ENCODE results near the gene ANKMY2.
A peak's percentile ranks its signal among the peaks of the same experiment; 100 is the strongest.
"Not testable (repeated sequence)": the region's sequence is repeated elsewhere in the genome, so short reads cannot be mapped to it uniquely, and the experiment has no call there.

The ANKMY2 gene

GRCh38 chr7:16645593-16646471 is at the start of gene ANKMY2, which contains the start of gene BZW2:
Gene ANKMY2 (minus strand): TSS chr7:16645754. CDS start chr7:16645573, 181 bp downstream.
Gene BZW2 (plus strand): TSS chr7:16646181. CDS start chr7:16665444, 19,263 bp downstream.
- peak; percentile 92 for DNase-seq (ENCODE audit: low spot score)

GRCh38 chr7:16694806-16695205 is 49.3 kb upstream of the ANKMY2 start:
- no peak for DNase-seq (ENCODE audit: low spot score)

GRCh38 chr7:16693601-16694318 is 48.2 kb upstream of the ANKMY2 start:
- no peak for DNase-seq (ENCODE audit: low spot score)

GRCh38 chr7:16691241-16691640 is 45.7 kb upstream of the ANKMY2 start:
- no peak for DNase-seq (ENCODE audit: low spot score)

- DNase-seq (ENCODE audit: low spot score): no peak
These were observed 42.7 kb upstream of the ANKMY2 start for GRCh38 chr7:16688249-16688648.

GRCh38 chr7:16685535-16685934 is 40.0 kb upstream of the ANKMY2 start:
- no peak for DNase-seq (ENCODE audit: low spot score)

- DNase-seq (ENCODE audit: low spot score): no peak
These were observed 39.4 kb upstream of the ANKMY2 start for GRCh38 chr7:16684935-16685334.

- DNase-seq (ENCODE audit: low spot score): not testable (repeated sequence)
These were observed 33.4 kb upstream of the ANKMY2 start for GRCh38 chr7:16678645-16679566.

- no peak for DNase-seq (ENCODE audit: low spot score)
These were observed 32.5 kb upstream of the ANKMY2 start for GRCh38 chr7:16677978-16678494.

GRCh38 chr7:16675277-16675676 is 29.7 kb upstream of the ANKMY2 start:
- DNase-seq (ENCODE audit: low spot score): no peak

GRCh38 chr7:16671811-16672210 is 26.3 kb upstream of the ANKMY2 start:
- DNase-seq (ENCODE audit: low spot score): no peak

- no peak for DNase-seq (ENCODE audit: low spot score)
These were observed 25.3 kb upstream of the ANKMY2 start for GRCh38 chr7:16670731-16671344.

- DNase-seq (ENCODE audit: low spot score): no peak
These were observed 24.5 kb upstream of the ANKMY2 start for GRCh38 chr7:16670021-16670420.

GRCh38 chr7:16669581-16669980 is 24.0 kb upstream of the ANKMY2 start:
- no peak for DNase-seq (ENCODE audit: low spot score)

GRCh38 chr7:16668978-16669377 is 23.4 kb upstream of the ANKMY2 start:
- DNase-seq (ENCODE audit: low spot score): no peak

GRCh38 chr7:16668049-16668858 is 22.7 kb upstream of the ANKMY2 start:
- DNase-seq (ENCODE audit: low spot score): no peak

GRCh38 chr7:16667355-16667754 is 21.8 kb upstream of the ANKMY2 start:
- no peak for DNase-seq (ENCODE audit: low spot score)

GRCh38 chr7:16661924-16662323 is 16.4 kb upstream of the ANKMY2 start:
- no peak for DNase-seq (ENCODE audit: low spot score)

GRCh38 chr7:16660702-16661464 is 15.3 kb upstream of the ANKMY2 start:
- DNase-seq (ENCODE audit: low spot score): no peak

Measured in CD4-positive, alpha-beta T cell treated with Interleukin-15 for 4 hours (primary cell).